ENCODE data around the gene FAIM2.

Gene FAIM2

DNA sequence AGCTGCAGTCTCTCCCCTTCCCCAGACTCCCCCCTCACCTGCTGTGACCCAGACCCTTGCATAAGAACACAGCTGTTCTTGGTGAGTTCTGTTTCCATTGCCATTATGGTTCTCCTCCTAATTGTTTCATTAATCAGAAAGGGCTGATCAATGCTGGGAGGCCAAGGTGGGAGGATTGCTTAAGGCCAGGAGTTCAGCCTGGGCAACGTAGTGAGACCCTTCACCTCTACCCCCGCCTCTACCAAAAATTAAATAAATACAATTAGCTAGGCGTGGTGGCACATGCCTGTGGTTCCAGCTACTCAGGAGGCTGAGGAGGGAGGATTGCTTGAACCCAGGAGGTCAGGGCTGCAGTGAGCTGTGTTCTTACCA is 17.2 kb upstream of the FAIM2 start:
- no peak for DNase-seq (ENCODE audit: extremely low read depth, insufficient read length)

DNA sequence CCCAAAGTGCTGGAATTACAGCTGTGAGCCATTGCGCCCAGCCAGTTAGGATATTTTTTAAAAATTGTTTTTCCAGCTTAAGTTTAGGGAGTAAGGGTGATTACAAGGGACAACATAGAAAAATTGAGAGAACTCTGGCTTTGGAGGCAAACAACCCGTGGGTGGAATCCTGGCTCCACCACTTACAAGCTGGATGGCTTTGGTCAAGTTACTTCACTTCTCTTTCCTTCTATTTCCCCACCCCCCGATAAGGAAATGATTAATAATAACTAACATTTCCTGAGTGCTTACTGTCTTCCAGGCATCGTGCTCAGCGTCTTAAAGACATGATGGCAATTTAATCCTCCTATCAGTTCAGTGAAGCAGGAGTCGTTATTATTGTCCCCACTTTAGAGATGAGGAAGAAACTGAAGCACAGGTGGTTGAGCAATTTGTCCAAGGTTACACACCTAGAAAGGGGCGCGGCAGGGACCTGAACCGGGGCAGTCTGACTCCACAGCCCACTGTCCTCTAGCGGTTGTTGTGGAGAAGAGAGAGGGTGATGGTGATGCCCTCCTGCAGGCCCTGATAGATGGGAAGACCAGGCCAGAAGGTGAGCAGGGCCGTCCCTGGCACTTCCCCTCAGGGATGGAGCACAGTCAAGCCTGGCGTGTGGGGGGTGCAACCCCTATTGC is 16.7 kb upstream of the FAIM2 start:
- Histone ChIP-seq H3K4me3 (replicated peaks; ENCODE audit: low read depth, low read length) (no peak overlapping the region), H3K27me3 (replicated peaks; ENCODE audit: control insufficient read depth, insufficient read depth, low read length) (peaks cover 2% of the 10 kb centered on the region; the same call in 1 of the 2 replicates), H3K36me3 (ENCODE audit: control insufficient read depth, insufficient read depth, low read length) (no peaks in the 10 kb centered on the region)
- no peak for DNase-seq (ENCODE audit: extremely low read depth, insufficient read length)
- TF ChIP-seq, protein P1, sequence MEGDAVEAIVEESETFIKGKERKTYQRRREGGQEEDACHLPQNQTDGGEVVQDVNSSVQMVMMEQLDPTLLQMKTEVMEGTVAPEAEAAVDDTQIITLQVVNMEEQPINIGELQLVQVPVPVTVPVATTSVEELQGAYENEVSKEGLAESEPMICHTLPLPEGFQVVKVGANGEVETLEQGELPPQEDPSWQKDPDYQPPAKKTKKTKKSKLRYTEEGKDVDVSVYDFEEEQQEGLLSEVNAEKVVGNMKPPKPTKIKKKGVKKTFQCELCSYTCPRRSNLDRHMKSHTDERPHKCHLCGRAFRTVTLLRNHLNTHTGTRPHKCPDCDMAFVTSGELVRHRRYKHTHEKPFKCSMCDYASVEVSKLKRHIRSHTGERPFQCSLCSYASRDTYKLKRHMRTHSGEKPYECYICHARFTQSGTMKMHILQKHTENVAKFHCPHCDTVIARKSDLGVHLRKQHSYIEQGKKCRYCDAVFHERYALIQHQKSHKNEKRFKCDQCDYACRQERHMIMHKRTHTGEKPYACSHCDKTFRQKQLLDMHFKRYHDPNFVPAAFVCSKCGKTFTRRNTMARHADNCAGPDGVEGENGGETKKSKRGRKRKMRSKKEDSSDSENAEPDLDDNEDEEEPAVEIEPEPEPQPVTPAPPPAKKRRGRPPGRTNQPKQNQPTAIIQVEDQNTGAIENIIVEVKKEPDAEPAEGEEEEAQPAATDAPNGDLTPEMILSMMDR (IDR thresholded peaks at IDR 0.05; ENCODE audit: insufficient read depth, low read length, poor library complexity, severe bottlenecking), result peak; percentile 2

More for the DNA sequence above, 17.2 kb upstream of the FAIM2 start:
- H3K27me3 ChIP-seq (replicated peaks; ENCODE audit: control insufficient read depth, insufficient read depth, low read length), result peaks cover 2% of the 10 kb centered on the region; the same call in 1 of the 2 replicates
- TF ChIP-seq, protein P1 (IDR thresholded peaks at IDR 0.05; ENCODE audit: insufficient read depth, low read length, poor library complexity, severe bottlenecking), result no peak
- H3K36me3 ChIP-seq (ENCODE audit: control insufficient read depth, insufficient read depth, low read length), result no peaks in the 10 kb centered on the region
- H3K4me3 ChIP-seq (replicated peaks; ENCODE audit: low read depth, low read length), result no peak overlapping the region

DNA sequence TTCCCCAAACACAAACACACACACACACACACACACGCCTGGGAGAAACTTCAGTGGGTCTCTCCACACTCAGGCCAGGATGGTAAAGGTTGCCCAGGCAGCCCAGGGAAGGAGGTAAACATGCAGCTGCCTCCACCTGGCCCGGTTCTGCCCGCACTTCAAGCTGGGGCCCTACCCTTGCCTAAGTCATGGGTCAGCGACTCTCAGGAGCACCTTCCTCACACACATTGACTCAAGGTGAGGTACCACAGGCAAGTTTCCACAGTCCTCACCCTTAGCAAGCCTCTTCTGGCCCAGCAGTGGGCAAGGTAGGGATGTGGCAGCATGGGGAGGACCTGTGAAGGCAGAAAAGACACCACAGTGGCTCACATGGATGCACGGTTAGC is 14.1 kb upstream of the FAIM2 start:
- H3K27me3 ChIP-seq (replicated peaks; ENCODE audit: control insufficient read depth, insufficient read depth, low read length), result peaks cover 2% of the 10 kb centered on the region; the same call in 1 of the 2 replicates
- H3K4me3 ChIP-seq (replicated peaks; ENCODE audit: low read depth, low read length), result no peak overlapping the region
- H3K36me3 ChIP-seq (ENCODE audit: control insufficient read depth, insufficient read depth, low read length), result no peaks in the 10 kb centered on the region
- TF ChIP-seq, protein P1 (IDR thresholded peaks at IDR 0.05; ENCODE audit: insufficient read depth, low read length, poor library complexity, severe bottlenecking), result no peak
- DNase-seq (ENCODE audit: extremely low read depth, insufficient read length), result no peak

DNA sequence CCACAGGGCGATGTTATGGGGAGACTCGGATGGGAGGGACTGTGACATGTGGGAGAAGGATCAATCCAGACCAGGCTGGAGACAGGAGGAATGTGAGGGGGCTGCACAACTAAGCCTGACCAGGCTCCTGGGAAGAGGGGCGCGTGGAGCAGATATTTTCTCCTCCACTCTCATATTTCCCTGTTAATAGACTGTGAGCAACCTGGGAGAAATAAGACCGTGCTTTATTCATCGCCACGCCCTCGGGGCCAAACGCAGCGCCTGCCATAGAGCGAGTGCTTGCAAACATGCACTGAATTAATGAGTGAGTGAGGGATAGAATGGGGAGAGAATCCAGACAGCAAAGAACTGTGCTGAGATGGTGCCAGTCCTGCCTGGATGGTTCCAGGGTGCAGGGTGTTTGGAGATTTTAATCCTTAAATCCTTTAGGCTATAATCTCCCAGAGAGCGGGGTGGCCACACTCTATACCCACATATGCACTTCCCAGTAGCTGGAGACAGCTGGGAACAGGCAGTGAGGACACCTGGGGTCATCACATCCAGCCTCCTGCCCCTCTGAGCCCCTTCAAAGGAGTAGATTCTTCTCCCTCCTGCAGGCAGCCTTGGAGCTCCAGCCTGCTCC is 13.6 kb upstream of the FAIM2 start:
- TF ChIP-seq, protein P1 (IDR thresholded peaks at IDR 0.05; ENCODE audit: insufficient read depth, low read length, poor library complexity, severe bottlenecking), result no peak
- H3K36me3 ChIP-seq (ENCODE audit: control insufficient read depth, insufficient read depth, low read length), result no peaks in the 10 kb centered on the region
- H3K27me3 ChIP-seq (replicated peaks; ENCODE audit: control insufficient read depth, insufficient read depth, low read length), result peaks cover 2% of the 10 kb centered on the region; the same call in 1 of the 2 replicates
- no peak overlapping the region for H3K4me3 ChIP-seq (replicated peaks; ENCODE audit: low read depth, low read length)
- no peak for DNase-seq (ENCODE audit: extremely low read depth, insufficient read length)

DNA sequence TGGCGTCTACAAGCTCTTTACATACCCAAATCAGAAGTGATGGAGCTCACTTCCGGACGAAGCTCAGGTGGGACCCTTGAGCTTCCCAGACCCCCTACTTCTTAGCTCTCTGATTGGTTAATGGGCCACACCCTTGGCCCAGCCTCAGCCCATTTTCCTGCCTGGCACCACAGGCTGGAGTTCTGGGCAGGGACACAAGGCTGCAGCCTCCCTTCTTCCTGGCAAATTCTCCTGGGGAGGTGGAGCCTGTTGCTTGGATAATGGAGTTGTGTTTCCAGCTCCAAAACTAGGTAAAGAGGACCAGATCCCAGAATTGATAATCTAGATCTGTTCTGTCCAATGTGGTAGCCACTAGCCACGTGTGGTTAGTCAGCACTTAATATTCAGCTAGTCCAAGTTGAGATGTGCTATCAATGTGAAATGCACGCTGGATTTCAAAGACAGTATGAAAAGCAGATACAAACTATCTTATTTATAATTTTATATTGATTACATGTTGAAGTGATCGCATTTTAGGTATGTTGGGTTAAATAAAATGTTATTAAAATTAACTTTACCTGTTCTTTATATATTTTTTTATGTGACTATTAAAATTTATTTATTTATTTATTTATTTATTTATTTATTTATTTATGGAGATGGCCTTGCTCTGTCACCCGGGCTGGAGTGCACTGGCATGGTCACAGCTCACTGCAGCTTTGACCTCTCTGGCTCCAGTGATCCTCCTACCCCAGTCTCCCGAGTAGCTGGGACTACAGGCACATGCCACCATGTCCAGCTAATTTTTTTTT is 12.6 kb upstream of the FAIM2 start:
- Histone ChIP-seq H3K27me3 (replicated peaks; ENCODE audit: control insufficient read depth, insufficient read depth, low read length) (peaks cover 2% of the 10 kb centered on the region; the same call in 1 of the 2 replicates), H3K4me3 (replicated peaks; ENCODE audit: low read depth, low read length) (no peak overlapping the region), H3K36me3 (ENCODE audit: control insufficient read depth, insufficient read depth, low read length) (no peaks in the 10 kb centered on the region)
- no peak for DNase-seq (ENCODE audit: extremely low read depth, insufficient read length)
- TF ChIP-seq, protein P1 (IDR thresholded peaks at IDR 0.05; ENCODE audit: insufficient read depth, low read length, poor library complexity, severe bottlenecking), result no peak

Data from GM06990 (cell line).